ENCODE results near the gene SPEN. TPM values are rescaled to one million over a fixed set of nuclear protein-coding genes. Genes with fewer than 3 reads are reported as not detected.

The SPEN gene
- total RNA-seq, 4 donors from 2014 or later: 40.7 to 97.0 (median 57.3) TPM

DNA sequence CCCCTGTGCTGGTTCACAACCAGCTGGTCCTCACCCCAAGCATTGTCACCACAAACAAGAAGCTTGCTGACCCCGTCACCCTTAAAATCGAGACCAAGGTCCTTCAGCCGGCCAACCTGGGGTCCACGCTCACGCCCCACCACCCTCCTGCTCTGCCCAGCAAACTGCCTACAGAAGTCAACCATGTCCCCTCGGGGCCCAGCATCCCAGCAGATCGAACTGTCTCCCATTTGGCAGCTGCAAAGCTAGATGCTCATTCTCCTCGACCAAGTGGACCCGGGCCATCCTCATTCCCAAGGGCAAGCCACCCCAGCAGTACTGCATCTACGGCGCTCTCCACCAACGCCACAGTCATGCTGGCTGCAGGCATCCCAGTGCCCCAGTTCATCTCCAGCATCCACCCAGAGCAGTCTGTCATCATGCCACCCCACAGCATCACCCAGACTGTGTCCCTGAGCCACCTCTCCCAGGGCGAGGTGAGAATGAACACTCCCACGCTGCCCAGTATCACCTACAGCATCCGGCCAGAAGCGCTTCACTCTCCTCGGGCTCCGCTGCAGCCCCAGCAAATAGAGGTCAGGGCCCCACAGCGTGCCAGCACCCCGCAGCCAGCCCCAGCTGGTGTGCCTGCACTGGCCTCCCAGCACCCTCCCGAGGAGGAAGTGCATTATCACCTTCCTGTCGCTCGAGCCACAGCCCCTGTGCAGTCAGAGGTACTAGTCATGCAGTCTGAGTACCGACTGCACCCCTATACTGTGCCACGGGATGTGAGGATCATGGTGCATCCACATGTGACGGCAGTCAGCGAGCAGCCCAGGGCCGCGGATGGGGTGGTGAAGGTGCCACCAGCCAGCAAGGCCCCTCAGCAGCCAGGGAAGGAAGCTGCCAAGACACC lies 87.8 kb downstream of the SPEN start:
- no peak overlapping the region for H3K27ac ChIP-seq
- 94 to 96% methylated on average over 21 to 25 of the region's 29 CpGs for WGBS, 2 donors
- H3K36me3 ChIP-seq: peaks cover 75 to 79% of the 10 kb centered on the region in 2 donors
- no peak overlapping the region for H3K4me3 ChIP-seq (replicated peaks in 1 of 3)
- TF ChIP-seq, protein P1, sequence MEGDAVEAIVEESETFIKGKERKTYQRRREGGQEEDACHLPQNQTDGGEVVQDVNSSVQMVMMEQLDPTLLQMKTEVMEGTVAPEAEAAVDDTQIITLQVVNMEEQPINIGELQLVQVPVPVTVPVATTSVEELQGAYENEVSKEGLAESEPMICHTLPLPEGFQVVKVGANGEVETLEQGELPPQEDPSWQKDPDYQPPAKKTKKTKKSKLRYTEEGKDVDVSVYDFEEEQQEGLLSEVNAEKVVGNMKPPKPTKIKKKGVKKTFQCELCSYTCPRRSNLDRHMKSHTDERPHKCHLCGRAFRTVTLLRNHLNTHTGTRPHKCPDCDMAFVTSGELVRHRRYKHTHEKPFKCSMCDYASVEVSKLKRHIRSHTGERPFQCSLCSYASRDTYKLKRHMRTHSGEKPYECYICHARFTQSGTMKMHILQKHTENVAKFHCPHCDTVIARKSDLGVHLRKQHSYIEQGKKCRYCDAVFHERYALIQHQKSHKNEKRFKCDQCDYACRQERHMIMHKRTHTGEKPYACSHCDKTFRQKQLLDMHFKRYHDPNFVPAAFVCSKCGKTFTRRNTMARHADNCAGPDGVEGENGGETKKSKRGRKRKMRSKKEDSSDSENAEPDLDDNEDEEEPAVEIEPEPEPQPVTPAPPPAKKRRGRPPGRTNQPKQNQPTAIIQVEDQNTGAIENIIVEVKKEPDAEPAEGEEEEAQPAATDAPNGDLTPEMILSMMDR (IDR thresholded peaks at IDR 0.05): no peak
- TF ChIP-seq POLR2A (IDR thresholded peaks at IDR 0.05): no peak
- H3K9me3 ChIP-seq: no peaks in the 10 kb centered on the region
- peaks cover 0 to 20% of the 10 kb centered on the region in 2 donors for H3K4me1 ChIP-seq
- no peak for DNase-seq
- intact Hi-C loops (cut with DNase I): no loop called here
- no peaks in the 10 kb centered on the region for H3K27me3 ChIP-seq

DNA sequence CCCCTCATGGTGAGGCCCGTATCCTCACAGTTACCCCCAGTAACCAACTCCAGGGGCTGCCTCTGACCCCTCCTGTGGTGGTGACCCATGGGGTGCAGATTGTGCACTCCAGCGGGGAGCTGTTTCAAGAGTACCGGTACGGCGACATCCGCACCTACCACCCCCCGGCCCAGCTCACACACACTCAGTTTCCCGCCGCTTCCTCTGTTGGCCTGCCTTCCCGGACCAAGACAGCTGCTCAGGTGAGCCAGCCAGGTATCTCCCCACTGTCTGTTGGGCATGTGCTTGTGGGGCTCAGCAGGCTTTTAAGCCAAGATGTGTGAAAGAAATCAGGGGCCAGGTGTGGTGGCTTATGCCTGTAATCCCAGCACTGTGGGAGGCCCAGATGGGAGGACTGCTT lies 88.5 kb downstream of the SPEN start:
- Histone ChIP-seq H3K4me1 (peaks cover 0 to 20% of the 10 kb centered on the region in 2 donors), H3K27ac (no peak overlapping the region), H3K9me3 (no peaks in the 10 kb centered on the region), H3K36me3 (peaks cover 81 to 83% of the 10 kb centered on the region in 2 donors), H3K4me3 (replicated peaks in 1 of 3) (no peak overlapping the region), H3K27me3 (no peaks in the 10 kb centered on the region)
- TF ChIP-seq POLR2A (IDR thresholded peaks at IDR 0.05): no peak
- TF ChIP-seq, protein P1 (IDR thresholded peaks at IDR 0.05): no peak
- 97 to 100% methylated on average over 9 of the region's 10 CpGs for WGBS, 2 donors
- intact Hi-C loops (cut with DNase I): no loop called here
- no peak for DNase-seq

DNA sequence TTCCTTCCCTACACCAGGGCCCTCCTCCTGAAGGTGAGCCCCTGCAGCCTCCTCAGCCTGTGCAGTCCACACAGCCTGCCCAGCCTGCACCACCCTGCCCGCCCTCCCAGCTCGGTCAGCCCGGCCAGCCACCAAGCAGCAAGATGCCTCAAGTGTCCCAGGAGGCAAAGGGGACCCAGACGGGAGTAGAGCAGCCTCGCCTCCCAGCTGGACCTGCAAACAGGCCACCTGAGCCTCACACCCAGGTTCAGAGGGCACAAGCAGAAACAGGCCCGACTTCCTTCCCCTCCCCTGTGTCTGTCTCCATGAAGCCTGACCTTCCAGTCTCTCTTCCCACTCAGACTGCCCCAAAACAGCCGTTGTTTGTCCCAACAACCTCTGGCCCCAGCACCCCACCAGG lies 89.6 kb downstream of the SPEN start:
- Histone ChIP-seq H3K4me3 (replicated peaks in 1 of 3) (no peak overlapping the region), H3K4me1 (peaks cover 0 to 20% of the 10 kb centered on the region in 2 donors), H3K27ac (peak overlapping the region; percentile 15 to 63 (median 15)), H3K36me3 (peaks cover 81 to 83% of the 10 kb centered on the region in 2 donors), H3K9me3 (no peaks in the 10 kb centered on the region), H3K27me3 (no peaks in the 10 kb centered on the region)
- intact Hi-C loops (cut with DNase I): no loop called here
- WGBS, 2 donors: 86 to 87% methylated on average over 6 to 7 of the region's 7 CpGs
- TF ChIP-seq, protein P1 (IDR thresholded peaks at IDR 0.05): no peak
- TF ChIP-seq POLR2A (IDR thresholded peaks at IDR 0.05): no peak
- DNase-seq: no peak

DNA sequence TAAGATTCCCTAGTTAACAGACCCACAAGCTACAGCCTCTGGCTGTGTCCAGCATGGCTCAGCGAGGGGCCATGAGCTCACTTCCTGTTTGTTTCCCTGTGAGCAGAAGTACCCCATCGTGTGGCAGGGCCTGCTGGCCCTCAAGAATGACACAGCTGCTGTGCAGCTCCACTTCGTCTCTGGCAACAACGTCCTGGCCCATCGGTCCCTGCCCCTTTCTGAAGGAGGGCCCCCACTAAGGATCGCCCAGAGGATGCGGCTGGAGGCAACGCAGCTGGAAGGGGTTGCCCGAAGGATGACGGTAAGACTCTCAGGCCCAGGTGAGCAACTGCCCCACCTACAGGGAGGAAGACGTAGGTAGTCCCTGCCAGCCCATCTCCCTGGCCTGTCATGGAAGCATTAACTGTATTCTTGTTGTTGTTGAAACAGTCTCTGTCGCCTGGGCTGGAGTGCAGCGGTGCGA lies 90.2 kb downstream of the SPEN start:
- intact Hi-C loops (cut with DNase I): no loop called here
- Histone ChIP-seq H3K4me1 (peaks cover 0 to 20% of the 10 kb centered on the region in 2 donors), H3K27ac (peak overlapping the region; percentile 15 to 63 (median 15)), H3K36me3 (peaks cover 83% of the 10 kb centered on the region in 2 donors), H3K9me3 (no peaks in the 10 kb centered on the region), H3K27me3 (no peaks in the 10 kb centered on the region), H3K4me3 (replicated peaks in 1 of 3) (no peak overlapping the region)
- TF ChIP-seq POLR2A (IDR thresholded peaks at IDR 0.05): no peak
- TF ChIP-seq, protein P1 (IDR thresholded peaks at IDR 0.05): no peak
- WGBS, 2 donors: 86 to 100% methylated on average over 6 to 10 of the region's 14 CpGs
- DNase-seq: no peak

DNA sequence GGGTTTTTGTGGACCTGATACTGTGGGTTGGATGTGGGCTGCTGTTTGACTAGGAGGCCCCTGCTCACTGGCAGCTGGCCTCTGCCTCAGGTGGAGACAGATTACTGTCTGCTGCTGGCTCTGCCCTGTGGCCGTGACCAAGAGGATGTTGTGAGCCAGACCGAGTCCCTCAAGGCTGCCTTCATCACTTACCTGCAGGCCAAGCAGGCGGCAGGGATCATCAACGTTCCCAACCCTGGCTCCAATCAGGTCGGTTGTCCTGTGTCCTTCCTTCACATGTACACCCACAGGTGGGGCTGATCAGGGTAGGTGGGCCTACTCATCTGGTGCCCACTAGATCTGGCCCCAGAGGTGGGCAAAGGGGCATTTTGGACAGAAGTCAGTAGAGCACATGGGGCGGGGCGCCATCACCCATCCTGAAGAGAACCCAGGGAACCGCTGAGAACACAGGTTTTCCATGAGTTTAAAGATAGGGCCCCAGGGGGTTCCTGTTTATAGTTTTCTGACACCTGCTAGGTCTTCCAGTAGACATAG lies 91.2 kb downstream of the SPEN start:
- Histone ChIP-seq H3K36me3 (peaks cover 83% of the 10 kb centered on the region in 2 donors), H3K4me1 (peaks cover 0 to 20% of the 10 kb centered on the region in 2 donors), H3K9me3 (no peaks in the 10 kb centered on the region), H3K27me3 (no peaks in the 10 kb centered on the region), H3K4me3 (replicated peaks in 1 of 3) (no peak overlapping the region), H3K27ac (peak overlapping the region in 2 of 3 donors; percentile 57 to 63)
- DNase-seq: no peak
- TF ChIP-seq POLR2A (IDR thresholded peaks at IDR 0.05): no peak
- TF ChIP-seq, protein P1 (IDR thresholded peaks at IDR 0.05): no peak
- intact Hi-C loops (cut with DNase I): no loop called here
- 93% methylated on average over 4 to 7 of the region's 8 CpGs for WGBS, 2 donors
